Stimulated activated CD8-positive, alpha-beta memory T cell treated with anti-CD3 and anti-CD28 coated beads, Interleukin-4, amount 100 ng/mL, for 48 hours (primary cell): Measurements from ENCODE around the gene CDC42EP5.
A peak's percentile ranks its signal among the peaks of the same experiment; 100 is the strongest.

Experiments
- DNase-seq: peaks from one replicate; pipeline ENCODE4 v3.0.0-alpha.2; 2020

Gene CDC42EP5

GRCh38 chr19:54461613-54462012, 11.5 kb downstream of the CDC42EP5 start:
- DNase-seq, result no peak

- no peak for DNase-seq
Measured at GRCh38 chr19:54461210-54461609, 11.9 kb downstream of the CDC42EP5 start.

GRCh38 chr19:54460230-54461005, 12.7 kb downstream of the CDC42EP5 start:
- no peak for DNase-seq

GRCh38 chr19:54459282-54460229, 13.5 kb downstream of the CDC42EP5 start:
- DNase-seq, result no peak

GRCh38 chr19:54458648-54459281, 14.3 kb downstream of the CDC42EP5 start:
- DNase-seq, result no peak

- no peak for DNase-seq
Measured at GRCh38 chr19:54457773-54458647, 15.1 kb downstream of the CDC42EP5 start.

GRCh38 chr19:54456423-54457373, 16.4 kb downstream of the CDC42EP5 start:
- no peak for DNase-seq

GRCh38 chr19:54455786-54456422, 17.2 kb downstream of the CDC42EP5 start:
- DNase-seq, result no peak

GRCh38 chr19:54454781-54455675, 18.1 kb downstream of the CDC42EP5 start:
- no peak for DNase-seq

- no peak for DNase-seq
Measured at GRCh38 chr19:54453921-54454780, 18.9 kb downstream of the CDC42EP5 start.

- no peak for DNase-seq
Measured at GRCh38 chr19:54452626-54453025, 20.5 kb downstream of the CDC42EP5 start.

- no peak for DNase-seq
Measured at GRCh38 chr19:54451997-54452396, 21.1 kb downstream of the CDC42EP5 start.

- no peak for DNase-seq
Measured at GRCh38 chr19:54451331-54451871, 21.7 kb downstream of the CDC42EP5 start.

GRCh38 chr19:54449701-54450069, 23.4 kb downstream of the CDC42EP5 start:
- DNase-seq, result no peak

GRCh38 chr19:54448774-54449700, 24.1 kb downstream of the CDC42EP5 start, which contains the start of gene LENG8:
Gene LENG8, plus strand, starts transcription at chr19:54449199. Its CDS starts 2,146 bp downstream, at chr19:54451345.
- peak; percentile 97 for DNase-seq

- DNase-seq, result peak; percentile 65
Measured at GRCh38 chr19:54448040-54448773, 24.9 kb downstream of the CDC42EP5 start.
